Activated gamma-delta T cell (primary cell): ENCODE results near the gene PUS7.
"Not testable (repeated sequence)": the region's sequence is repeated elsewhere in the genome, so short reads cannot be mapped to it uniquely, and the experiment has no call there.

Source experiments
- DNase-seq: peaks from one replicate; lab custom pipeline; 2025; lab: John Stamatoyannopoulos, UW

The PUS7 gene

DNA sequence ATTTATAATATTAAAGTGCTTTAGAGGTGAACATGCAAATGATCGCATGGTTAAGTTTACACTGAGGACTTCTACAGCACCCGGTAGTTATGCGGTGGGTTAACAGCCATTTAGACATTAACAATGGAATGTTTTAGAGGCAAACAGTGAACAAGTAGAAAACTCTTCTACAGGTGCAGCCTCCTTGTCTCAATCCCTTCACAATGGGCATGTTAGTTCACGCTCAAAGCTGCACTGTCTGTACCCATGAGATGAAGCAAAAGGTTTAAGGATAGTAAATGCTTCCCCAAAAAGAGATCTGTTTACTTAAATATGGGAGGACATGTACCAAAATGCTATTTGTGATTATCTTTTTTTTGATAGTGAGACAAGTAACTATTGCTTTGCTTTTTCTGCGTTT lies 25.1 kb downstream of the PUS7 start:
- DNase-seq, result no peak

GRCh38 chr7:105496521-105496920 lies 25.6 kb downstream of the PUS7 start:
- DNase-seq, result no peak

DNA sequence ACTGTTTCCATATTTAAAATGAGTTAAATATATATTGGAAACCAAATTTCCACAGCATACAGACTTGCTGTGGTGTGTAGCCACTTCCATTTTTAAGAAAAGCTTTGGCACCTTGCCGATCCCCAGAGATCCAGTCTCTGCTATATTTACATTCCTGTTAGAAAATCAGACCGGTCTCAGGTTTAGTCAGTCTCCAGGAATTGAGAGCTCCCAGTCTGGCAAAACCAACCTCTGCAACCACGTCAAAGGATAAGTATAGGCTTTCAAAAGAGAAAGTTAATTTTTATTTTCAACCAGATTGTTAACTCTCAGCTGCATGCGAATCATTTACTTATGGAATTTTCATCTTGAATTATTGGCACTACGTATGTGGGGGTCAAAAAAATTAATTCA lies 28.2 kb downstream of the PUS7 start:
- no peak for DNase-seq

DNA sequence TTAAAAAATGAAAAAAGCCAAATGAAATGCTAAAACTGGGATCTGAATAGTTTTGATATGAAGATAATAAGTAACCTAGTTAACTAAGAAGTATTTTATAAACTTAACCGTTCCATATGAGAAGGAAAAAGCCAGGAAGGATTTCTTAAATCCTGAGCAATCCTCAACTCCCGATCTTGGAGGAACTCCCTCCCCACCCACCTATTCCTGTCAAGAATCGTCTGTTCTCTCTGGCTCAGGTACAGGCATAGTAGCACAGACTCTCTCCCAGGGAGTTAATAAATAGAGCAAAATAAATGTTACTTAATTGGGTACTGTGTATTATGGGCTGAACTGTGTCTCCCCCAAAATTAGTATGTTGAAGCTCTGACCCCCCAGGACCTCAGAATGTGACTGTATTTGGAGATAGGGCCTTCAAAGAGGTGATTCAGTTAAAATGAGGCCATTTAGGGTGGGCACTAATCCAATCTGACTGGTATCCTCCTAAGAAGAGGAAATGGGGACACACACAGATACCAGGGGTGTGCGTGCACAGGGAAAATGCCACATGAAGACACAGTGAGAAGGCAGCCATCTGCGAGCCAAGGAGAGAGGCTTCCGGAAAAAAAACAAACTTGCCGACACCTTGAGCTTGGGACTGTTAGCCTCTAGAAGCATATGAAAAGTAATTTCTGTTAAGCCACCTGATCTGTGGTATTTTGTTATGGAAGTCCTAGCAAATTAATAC lies 28.7 kb downstream of the PUS7 start:
- DNase-seq, result no peak

- DNase-seq, result no peak
These were observed 32.7 kb downstream of the PUS7 start for GRCh38 chr7:105489409-105489808.

DNA sequence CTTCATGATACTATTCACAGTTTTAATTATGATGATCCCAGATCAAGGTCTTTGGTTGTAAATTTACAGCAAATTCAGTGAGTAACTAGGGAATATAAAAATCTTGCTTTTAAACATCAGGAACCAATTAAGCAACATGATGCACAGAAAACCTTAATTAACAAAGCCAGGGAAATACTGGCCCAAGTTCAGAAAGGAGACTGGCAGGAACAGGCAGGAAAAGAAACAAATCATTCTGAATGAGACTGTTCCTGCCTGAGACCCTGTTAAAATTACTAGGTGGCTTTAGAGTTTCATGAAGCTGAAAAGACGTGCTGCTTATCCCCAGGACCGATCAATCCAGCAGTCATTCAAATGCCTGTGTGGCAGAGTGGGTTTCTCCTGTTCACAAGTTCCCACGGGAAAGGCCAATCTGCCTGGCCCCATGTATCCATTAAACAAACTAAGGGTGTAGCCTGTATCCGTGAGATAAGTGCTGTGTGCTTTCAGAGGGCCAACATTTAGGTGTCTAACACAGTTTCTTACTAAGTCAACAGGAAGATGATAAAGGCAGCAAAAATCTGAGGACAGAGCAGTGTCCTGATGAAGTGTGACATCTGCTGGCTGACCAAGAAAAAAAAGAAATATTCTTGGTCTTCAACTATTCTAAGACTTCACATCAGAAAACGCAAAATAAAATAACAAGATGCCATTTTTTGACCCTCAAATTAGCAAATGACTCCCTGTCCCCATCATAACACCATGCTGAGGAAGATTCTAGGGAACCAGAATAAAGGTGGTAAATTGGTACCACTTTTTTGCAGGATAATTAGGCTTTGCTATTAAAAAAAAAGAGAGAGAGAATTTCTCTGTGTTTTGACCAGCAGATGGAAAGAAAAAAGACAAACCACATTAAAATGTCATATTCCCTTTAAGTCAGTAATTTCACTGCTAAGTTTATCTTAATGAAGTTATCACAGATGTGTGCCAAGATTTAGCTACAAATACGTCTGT lies 34.2 kb downstream of the PUS7 start:
- DNase-seq, result no peak

DNA sequence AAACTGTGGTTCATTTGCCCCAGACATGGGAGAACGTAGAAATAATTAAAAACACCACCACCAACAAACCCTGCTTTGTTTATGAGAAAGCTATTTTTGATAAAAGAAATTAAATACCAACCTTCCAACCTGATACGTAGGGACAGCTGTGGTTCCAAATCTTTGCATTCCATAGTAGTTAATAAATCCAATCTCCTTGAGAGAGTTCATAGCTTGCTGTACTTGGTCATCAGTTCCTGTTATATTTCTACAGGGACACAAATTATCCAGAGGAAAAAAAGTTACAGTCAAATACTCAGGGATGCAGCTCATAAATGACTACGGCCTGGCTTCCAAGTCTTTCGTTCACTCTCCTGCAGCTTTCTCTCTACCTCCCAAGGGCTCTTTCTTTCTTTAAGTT lies 41.1 kb downstream of the PUS7 start:
- no peak for DNase-seq

- no peak for DNase-seq
These were observed 43.5 kb downstream of the PUS7 start for GRCh38 chr7:105478606-105479005.

DNA sequence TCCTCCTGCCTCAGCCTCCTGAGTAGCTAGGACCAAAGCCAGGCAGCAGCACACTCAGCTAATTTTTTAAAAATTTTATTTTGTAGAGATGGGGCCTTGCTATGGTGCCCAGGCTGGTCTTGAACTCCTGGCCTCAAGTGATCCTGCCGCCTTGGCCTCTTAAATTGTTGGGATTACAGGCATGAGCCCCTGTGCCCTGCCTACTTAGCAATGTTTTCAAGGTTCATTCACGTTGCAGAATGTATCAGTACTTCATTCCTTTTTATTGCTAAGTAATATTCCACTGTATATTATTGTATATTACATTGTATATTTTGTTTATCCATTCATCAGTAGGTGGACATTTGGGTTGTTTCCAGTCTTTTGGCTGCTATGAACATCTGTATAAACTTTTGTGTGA lies 44.2 kb downstream of the PUS7 start:
- DNase-seq, result no peak

GRCh38 chr7:105474045-105474444 lies 48.0 kb downstream of the PUS7 start:
- no peak for DNase-seq

DNA sequence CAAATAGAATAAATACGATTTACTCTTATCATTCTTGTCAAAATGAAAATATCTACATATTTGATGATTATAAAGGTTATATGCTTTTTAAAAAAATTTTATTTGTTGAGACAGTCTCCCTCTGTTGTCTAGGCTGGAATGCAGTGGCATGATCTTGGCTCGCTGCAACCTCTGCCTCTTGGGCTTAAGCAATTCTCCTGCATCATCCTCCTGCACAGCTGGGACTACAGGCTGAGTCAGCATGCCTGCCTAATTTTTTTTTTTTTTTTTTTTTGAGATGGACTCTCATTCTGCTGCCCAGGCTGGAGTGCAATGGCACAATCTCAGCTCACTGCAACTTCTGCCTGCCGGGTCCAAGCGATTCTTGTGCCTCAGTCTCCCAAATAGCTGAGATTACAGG lies 48.9 kb downstream of the PUS7 start:
- no peak for DNase-seq

DNA sequence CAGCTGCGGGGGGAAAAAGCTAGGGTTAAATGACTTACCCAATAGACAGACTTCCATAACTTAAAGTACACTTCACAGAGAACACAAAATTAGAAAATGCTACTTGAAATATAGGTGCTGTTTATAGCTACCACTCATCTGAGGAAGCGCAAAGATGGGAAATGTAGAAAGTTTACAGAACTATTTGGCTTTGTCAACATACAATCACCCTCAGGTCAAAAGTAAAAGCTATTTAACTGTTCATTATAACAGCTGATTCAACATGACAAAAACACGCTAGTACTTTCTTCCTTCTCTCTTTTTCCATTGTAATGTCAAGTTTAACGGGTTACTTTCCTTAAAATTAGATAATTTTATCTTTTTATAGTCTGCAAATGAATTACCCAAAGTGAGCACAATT lies 51.2 kb downstream of the PUS7 start:
- DNase-seq, result no peak

- no peak for DNase-seq
These were observed 52.0 kb downstream of the PUS7 start for GRCh38 chr7:105470090-105470489.

DNA sequence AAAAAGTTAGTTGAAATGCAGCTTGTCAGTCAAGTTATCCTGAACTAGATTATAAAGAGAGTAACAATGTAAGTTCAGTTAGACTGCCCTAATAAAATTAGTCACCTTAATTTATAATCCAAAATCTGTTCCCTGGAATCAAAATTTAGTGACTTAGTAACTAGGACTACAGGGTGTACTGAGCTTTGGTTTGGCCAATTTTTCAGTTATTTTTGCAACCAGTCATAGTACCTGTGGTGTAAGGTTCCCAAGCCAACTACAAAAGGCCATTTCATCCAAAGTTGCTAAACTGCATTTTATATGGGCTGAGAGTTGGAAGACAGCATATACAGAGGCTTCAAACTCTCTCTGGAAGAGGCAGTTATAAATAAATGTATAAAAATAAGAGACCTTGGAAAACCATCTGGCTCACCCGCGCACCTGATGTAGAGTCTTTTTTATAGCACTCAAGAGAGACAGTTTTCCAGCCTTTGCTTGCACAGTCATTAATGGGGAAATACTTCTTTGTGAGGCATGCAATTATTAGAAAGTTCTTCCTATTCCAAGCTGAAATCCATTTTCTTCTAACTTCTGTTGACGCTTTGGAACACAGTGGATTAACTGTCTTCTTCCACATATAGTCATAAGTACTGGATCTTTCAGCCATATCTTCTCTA lies 59.2 kb downstream of the PUS7 start:
- no peak for DNase-seq

DNA sequence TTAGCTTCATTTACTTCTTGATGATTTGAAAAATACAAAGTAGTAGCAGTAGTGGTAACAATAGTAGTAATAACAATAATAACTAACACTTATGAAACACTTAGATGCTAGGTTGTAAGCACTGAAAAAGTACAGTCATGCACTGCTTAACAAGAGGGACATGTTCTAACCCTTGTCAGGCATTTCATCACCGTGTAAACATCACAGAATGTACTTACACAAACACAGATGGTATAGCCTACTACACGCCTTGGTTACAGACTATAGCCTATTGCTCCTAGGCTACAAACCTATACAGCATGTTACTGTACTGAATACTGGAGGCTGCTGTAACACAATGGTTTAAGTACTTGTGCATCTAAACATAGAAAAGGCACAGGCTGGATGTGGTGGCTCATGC lies 60.6 kb downstream of the PUS7 start:
- no peak for DNase-seq

DNA sequence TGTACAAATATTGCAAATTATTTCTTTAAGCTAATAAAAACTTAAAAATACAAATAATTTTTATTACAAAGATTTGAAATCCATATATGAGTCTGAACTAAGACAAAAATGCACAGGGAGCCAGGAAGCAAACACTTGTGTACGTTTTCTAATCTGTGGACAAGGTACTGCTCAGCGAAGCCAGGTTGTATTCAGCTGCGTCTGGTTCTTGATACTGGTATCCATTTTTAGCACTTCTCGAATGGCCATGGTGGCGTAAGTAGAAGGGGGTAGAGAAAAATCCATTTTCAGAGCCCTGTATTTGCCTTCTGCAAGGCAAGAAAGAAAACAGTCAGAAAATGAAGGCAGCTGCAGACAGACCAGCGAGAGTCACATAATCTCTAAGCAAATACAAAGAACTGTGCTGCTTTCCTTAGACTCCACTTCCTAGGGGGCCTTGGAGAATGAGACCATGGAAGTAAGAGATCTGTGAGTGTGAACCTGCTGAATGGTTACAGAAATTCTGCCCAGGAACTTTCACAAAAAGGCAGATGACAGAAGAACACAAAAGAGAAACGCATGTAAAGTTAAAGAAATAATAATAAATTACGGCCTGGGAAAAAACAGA lies 64.3 kb downstream of the PUS7 start:
- no peak for DNase-seq

GRCh38 chr7:105454921-105455320 lies 67.2 kb downstream of the PUS7 start:
- no peak for DNase-seq

- no peak for DNase-seq
These were observed 67.8 kb downstream of the PUS7 start for GRCh38 chr7:105454095-105454747.

DNA sequence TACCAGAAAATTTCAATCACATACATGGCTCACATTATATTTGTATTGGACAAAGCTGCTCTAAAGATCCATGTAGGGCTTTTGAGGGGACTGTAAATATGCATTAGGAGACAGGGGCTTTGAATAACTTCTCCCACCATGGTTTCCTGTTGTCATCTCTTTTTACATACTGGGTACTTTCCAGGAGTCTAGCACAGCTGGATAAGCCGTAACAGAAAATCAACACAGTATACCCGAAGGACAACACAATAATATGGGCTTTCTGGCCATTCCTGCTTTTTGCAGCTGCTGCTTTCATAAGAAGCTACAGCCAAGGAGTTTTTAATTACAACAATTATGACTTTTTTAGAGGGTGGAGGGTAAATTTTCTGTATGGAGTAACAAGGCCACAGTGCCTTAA lies 70.0 kb downstream of the PUS7 start:
- no peak for DNase-seq

DNA sequence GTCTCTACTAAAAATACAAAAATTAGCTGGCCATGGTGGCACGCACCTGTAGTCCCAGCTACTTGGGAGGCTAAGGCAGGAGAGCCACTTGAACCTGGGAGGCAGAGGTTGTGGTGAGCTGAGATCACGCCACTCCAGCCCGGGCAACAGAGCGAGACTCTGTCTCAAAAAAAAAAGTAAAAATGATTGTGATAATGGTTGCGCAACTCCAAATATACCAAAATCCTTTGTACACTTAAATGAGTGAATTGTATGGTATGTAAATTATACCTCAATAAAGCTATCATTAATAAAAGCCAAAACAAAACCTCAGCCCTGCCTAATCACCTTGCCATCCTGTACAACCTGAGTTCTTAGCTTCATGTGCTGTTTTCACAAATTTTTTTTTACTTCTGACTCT lies 71.2 kb downstream of the PUS7 start:
- DNase-seq, result not testable (repeated sequence)

- DNase-seq, result no peak
These were observed 71.8 kb downstream of the PUS7 start for GRCh38 chr7:105450177-105450861.
